Naive thymus-derived CD8-positive, alpha-beta T cell (primary cell): Measurements from ENCODE around the gene PAIP1. TPM values are rescaled to one million over a fixed set of nuclear protein-coding genes. Genes with fewer than 3 reads are reported as not detected.
A peak's percentile ranks its signal among the peaks of the same experiment; 100 is the strongest.
"Not testable (repeated sequence)": the region's sequence is repeated elsewhere in the genome, so short reads cannot be mapped to it uniquely, and the experiment has no call there.

ENCODE experiments used
- ATAC-seq, 2 donors: fragments of 150-1000 bp; cut with Tn5 transposase in 1 of 2; sonication (Bioruptor Pico), chemical (Tn5 transposase) in 1 of 2; 1 replicate in 1 of 2; 2 replicates in 1 of 2; pipeline ENCODE4 v1.10.0; 2021; ENCODE audit warnings: mild to moderate bottlenecking in 2 of 2, moderate library complexity in 2 of 2
- POLR2A ChIA-PET: fragments of 350-600 bp; sonication (Branson Sonifier 250); formaldehyde crosslinking; loops from one replicate; lab custom pipeline; 2021; ENCODE audit warnings: antibody characterized with exemption; lab: Charles Lee
- DNase-seq, 10 donors: peaks; one replicate each; pipeline versions ENCODE4 v3.0.0 to v3.0.0-alpha.2; 2020 to 2022
- H3K27ac Mint-ChIP-seq, 10 donors: one replicate each; pipeline ENCODE4 v1.8.0; 2020 to 2022; ENCODE audit warnings: mild to moderate bottlenecking in 10 of 10, mixed read lengths in 10 of 10, moderate library complexity in 4 of 10, inconsistent platforms in 1 of 10
- H3K27me3 Mint-ChIP-seq, 5 donors: one replicate each; pipeline ENCODE4 v1.8.0; 2021 to 2022; ENCODE audit warnings: mixed read lengths in 5 of 5
- H3K36me3 Mint-ChIP-seq, 3 donors: one replicate each; pipeline ENCODE4 v1.8.0; 2020 to 2022; ENCODE audit warnings: mixed read lengths in 3 of 3, mild to moderate bottlenecking in 2 of 3, inconsistent platforms in 1 of 3
- H3K4me1 Mint-ChIP-seq, 4 donors: one replicate each; pipeline ENCODE4 v1.8.0; 2021 to 2022; ENCODE audit warnings: mixed read lengths in 4 of 4
- H3K4me3 Mint-ChIP-seq, 10 donors: one replicate each; pipeline ENCODE4 v1.8.0; 2020 to 2022; ENCODE audit warnings: mild to moderate bottlenecking in 10 of 10, mixed read lengths in 10 of 10, moderate library complexity in 6 of 10, inconsistent platforms in 1 of 10
- H3K9me3 Mint-ChIP-seq, 9 donors: one replicate each; pipeline ENCODE4 v1.8.0; 2020 to 2022; ENCODE audit warnings: mixed read lengths in 9 of 9, mild to moderate bottlenecking in 3 of 9, inconsistent platforms in 1 of 9, moderate library complexity in 1 of 9
- polyA plus RNA-seq, 3 donors: library from polyadenylated mRNA; unstranded; fragments of 300-500 nt; fragmentation: Illumina TruSeq; gene quantifications; one replicate each; pipeline ENCODE4 v1.2.3, GENCODE V29; 2021
- total RNA-seq, 8 experiments: library from RNA in 2 of 8; stranded (reverse) in 2 of 8; gene quantifications; one replicate each; pipeline ENCODE4 v1.2.3 and lab custom pipeline; 2021 to 2026

Gene PAIP1, protein sequence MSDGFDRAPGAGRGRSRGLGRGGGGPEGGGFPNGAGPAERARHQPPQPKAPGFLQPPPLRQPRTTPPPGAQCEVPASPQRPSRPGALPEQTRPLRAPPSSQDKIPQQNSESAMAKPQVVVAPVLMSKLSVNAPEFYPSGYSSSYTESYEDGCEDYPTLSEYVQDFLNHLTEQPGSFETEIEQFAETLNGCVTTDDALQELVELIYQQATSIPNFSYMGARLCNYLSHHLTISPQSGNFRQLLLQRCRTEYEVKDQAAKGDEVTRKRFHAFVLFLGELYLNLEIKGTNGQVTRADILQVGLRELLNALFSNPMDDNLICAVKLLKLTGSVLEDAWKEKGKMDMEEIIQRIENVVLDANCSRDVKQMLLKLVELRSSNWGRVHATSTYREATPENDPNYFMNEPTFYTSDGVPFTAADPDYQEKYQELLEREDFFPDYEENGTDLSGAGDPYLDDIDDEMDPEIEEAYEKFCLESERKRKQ
- total RNA-seq (10 to 100 TPM; 36.2 to 37.7 TPM), polyA plus RNA-seq (10 to 100 TPM; 31.3 to 45.7 (median 32.5) TPM), total RNA-seq (lab: John Stamatoyannopoulos, UW) (31.7 to 77.7 (median 50.4) reads per million in 6 experiments)

DNA sequence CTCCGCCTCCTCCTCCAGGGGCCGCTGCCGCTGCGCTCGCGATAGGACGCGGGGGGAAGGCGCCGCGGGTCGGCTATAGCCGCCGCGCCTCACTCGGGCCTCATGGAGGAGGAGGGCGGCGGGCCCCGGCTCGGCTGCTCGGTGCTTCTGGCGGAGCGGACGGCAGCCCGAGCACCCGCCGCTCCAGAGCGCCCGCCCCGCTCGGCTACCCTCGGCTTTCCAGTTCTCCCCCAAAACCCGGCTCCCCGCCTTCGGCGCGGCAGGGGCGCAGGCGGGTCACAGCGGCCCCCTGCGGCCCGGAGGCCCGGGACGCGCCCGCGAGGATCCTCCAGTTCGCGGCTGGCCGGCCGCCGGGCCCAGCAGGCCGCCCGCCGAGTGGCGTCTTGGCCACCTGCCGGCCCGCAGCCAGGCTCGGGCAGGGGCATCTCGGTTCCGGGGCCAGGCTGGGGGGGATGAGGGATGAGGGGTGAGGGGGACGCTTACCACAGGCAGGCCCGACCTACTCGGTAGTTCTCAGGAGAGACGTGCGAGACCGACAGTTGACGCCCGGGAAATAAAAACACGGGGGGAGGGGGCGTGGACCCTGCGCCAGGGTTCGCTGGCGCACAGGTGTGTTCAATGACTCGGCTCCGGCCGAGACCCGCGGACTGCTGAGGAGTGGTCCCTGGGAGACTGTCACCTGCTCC lies at the start of gene PAIP1:
Gene PAIP1, minus strand, starts transcription at position 221 of the 686 bp plus-strand sequence. CDS start 231 bp downstream, outside the sequence.
- POLR2A ChIA-PET = interaction anchor here (0.7 to 6.3 kb wide), 11 partner anchors 12 to 564 kb away, joined by 3 to 76 read pairs (median 8); partner anchors contain the start of genes HMGCS1, NNT, TMEM267 and ZNF131
- DNase-seq = peak; percentile 75 to 91 (median 81)

DNA sequence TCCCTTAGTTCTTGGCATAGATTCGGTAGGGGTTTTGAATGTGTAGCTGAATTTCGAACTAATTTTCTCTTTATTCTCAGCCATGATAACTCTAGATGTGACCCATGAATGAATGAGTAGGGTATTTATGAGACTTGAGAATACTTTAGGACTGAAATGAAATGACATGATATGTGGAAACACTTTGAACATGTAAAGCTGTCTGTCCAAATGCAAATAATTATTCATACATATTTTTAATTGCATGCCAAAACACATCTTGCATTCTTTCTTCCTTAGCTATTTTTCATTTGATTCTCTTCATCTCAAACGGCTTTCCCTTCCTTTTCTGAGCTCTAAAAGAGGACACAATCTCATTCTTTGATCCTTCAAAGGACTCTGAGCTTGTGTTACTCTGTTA lies 49.5 kb upstream of the PAIP1 start:
- Mint-ChIP-seq H3K36me3 (peaks cover 0 to 45% (median 11%) of the 10 kb centered on the region in 3 donors), H3K27ac (peak overlapping the region in 4 of 10 donors; percentile 7 to 50 (median 23)), H3K4me3 (no peak overlapping the region), H3K9me3 (no peaks in the 10 kb centered on the region), H3K27me3 (no peaks in the 10 kb centered on the region), H3K4me1 (peaks cover 37 to 79% (median 64%) of the 10 kb centered on the region in 4 donors)
- no peak for DNase-seq
- POLR2A ChIA-PET = interaction anchor here (1.6 kb wide), 1 partner anchor 123 kb away, joined by 3 read pairs; the partner anchor contains the start of gene TMEM267
- ATAC-seq = no peak

More for the DNA sequence above, at the start of gene PAIP1:
- peak; percentile 80 to 84 for ATAC-seq
- peaks cover 2 to 9% (median 4%) of the 10 kb centered on the region in 5 donors for H3K27me3 Mint-ChIP-seq
- H3K9me3 Mint-ChIP-seq = no peaks in the 10 kb centered on the region
- H3K36me3 Mint-ChIP-seq = peaks cover 0 to 6% (median 0%) of the 10 kb centered on the region in 3 donors
- H3K27ac Mint-ChIP-seq = peak within 1 kb of the TSS; percentile 93 to 100 (median 98)
- H3K4me3 Mint-ChIP-seq = peak within 1 kb of the TSS in 9 of 10 donors; percentile 82 to 96 (median 93)
- H3K4me1 Mint-ChIP-seq = peaks cover 4 to 9% (median 6%) of the 10 kb centered on the region in 4 donors

DNA sequence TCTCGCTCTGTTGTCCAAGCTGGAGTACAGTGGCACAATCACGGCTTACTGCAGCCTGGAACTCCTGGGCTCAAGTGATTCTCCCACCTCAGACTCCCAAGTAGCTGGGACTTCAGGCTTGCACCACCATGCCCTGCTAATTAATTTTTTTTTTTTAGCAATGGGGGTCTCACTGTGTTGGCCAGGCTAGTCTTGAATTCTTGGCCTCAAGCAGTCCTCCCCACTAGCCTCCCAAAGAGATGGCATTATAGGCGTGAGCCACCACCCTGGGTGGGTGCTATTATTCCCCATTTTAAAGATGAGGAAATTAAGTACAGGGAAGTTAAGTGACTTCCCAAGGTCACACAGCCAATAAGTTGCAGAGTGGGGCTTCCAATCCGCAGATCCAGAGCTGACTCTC lies 47.8 kb upstream of the PAIP1 start:
- POLR2A ChIA-PET = interaction anchor here (0.6 to 4.3 kb wide), 3 partner anchors 47 to 586 kb away, joined by 3 to 66 read pairs (median 25); partner anchors contain the start of gene TMEM267
- ATAC-seq (no peak), DNase-seq (no peak)
- Mint-ChIP-seq H3K4me3 (peak overlapping the region in 9 of 10 donors; percentile 91 to 100 (median 94)), H3K27me3 (no peaks in the 10 kb centered on the region), H3K9me3 (no peaks in the 10 kb centered on the region), H3K27ac (peak overlapping the region in 6 of 10 donors; percentile 91 to 96 (median 94)), H3K36me3 (peaks cover 0 to 29% (median 11%) of the 10 kb centered on the region in 3 donors), H3K4me1 (peaks cover 33 to 70% (median 61%) of the 10 kb centered on the region in 4 donors)

DNA sequence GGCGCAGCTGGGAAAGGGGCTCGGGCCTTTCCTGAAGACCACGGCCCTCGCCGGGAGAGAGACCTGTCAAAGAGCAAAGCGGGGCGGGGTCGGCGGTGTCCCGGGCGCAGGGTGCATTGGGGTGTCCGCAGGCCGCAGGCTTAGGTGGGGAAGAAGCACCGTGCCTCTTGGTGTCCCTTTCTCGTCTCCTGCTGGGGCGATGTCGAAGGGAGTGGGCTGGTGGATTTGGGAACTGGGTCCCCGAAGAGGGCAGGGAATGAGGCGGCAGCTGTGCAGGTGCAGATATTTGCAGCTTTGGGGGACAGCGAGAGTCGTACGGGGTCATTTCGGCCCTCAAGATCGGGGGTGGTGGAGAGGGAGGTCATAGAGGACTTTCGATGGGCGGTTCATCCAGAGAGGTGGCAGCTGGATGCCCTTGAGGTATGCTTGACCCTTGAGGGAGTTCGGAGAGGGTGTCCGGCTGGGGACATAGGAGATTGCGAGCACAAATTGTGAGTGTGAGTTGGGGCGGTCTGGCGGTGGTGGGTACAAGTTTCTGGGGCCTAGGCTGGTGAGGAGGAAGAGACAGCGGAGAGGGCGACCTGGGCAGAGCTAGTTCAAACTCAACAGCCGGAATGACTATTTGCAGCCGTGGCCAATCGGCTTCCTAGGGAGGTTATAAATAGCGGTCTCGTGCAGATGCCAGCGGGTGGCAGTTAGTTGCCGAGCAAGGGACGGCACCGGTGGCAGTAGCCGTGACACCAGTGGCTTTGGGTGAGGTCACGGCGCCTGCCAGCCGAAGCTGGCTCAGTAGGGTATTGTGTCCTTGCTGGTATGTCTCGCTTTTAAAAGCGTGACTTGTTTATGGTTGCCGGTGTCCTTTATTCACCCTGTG lies 46.7 kb upstream of the PAIP1 start:
- Mint-ChIP-seq H3K27ac (peak overlapping the region; percentile 91 to 98 (median 94)), H3K4me3 (peak overlapping the region; percentile 91 to 100 (median 94)), H3K9me3 (no peaks in the 10 kb centered on the region), H3K4me1 (peaks cover 31 to 70% (median 58%) of the 10 kb centered on the region in 4 donors), H3K27me3 (no peaks in the 10 kb centered on the region), H3K36me3 (peaks cover 0 to 21% (median 11%) of the 10 kb centered on the region in 3 donors)
- POLR2A ChIA-PET = interaction anchor here (0.5 to 4.3 kb wide), 22 partner anchors 27 to 1699 kb away, joined by 3 to 66 read pairs (median 4); partner anchors contain the start of genes C5orf34, HMGCS1, RIMOC1 and TMEM267
- ATAC-seq = peak; percentile 72 to 73
- peak; percentile 44 to 85 (median 63) for DNase-seq

DNA sequence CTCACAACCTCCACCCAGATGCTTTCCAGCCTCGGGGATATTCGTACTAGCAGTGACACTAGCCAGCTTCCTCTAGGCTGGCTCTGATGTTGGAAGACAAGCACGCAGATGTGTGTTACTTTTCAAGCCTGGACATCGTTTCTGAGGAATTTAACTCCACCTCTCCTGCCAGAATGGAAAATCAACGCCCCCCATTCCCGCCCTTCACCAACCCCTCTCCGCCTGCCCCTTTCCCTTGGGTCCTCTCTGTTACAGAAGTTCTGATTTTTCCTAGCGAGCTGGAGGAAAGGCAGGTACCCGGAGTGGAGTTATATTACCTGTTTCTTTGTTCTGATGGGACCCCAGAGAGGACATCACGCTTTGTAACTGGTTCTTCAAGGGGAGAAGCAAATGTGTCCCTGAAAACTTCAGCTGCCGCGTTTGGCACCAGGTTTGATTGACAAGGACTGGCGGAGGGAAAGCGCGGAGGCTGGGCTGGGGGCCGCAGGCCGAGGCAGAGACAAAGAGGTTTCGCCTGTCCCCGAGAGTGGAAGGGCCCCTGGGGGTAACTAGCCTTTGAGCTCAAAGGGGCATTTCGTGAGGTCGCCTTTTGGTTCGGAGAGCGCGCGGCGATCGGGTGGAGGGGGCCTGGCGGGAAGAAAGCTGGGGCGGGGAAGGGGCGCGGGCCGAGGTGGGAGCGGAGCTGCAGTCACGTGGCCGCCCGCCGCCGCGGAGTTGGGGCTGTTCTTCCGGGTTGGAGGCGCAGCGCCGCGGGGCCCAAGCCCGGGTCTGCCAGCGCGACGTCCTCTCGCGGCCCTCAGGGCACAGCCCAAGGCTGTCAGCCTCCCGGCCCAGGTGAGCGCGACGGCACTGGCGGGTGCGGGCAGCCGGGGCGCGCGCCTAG lies 45.8 kb upstream of the PAIP1 start, which contains the start of gene NNT:
Gene NNT, plus strand, starts transcription at position 720 of the 883 bp plus-strand sequence. CDS start 6,016 bp downstream, outside the sequence.
- peaks cover 30 to 70% (median 55%) of the 10 kb centered on the region in 4 donors for H3K4me1 Mint-ChIP-seq
- H3K27me3 Mint-ChIP-seq = no peaks in the 10 kb centered on the region
- POLR2A ChIA-PET = interaction anchor here (0.6 to 4.3 kb wide), 24 partner anchors 11 to 1699 kb away, joined by 3 to 66 read pairs (median 4); partner anchors contain the start of genes C5orf34, HMGCS1, RIMOC1 and TMEM267
- peaks cover 3 to 19% (median 11%) of the 10 kb centered on the region in 3 donors for H3K36me3 Mint-ChIP-seq
- DNase-seq = peak; percentile 67 to 86 (median 76)
- no peaks in the 10 kb centered on the region for H3K9me3 Mint-ChIP-seq
- peak; percentile 79 to 85 for ATAC-seq
- H3K27ac Mint-ChIP-seq = peak within 1 kb of the TSS; percentile 91 to 98 (median 94)
- peak within 1 kb of the TSS; percentile 91 to 100 (median 94) for H3K4me3 Mint-ChIP-seq

DNA sequence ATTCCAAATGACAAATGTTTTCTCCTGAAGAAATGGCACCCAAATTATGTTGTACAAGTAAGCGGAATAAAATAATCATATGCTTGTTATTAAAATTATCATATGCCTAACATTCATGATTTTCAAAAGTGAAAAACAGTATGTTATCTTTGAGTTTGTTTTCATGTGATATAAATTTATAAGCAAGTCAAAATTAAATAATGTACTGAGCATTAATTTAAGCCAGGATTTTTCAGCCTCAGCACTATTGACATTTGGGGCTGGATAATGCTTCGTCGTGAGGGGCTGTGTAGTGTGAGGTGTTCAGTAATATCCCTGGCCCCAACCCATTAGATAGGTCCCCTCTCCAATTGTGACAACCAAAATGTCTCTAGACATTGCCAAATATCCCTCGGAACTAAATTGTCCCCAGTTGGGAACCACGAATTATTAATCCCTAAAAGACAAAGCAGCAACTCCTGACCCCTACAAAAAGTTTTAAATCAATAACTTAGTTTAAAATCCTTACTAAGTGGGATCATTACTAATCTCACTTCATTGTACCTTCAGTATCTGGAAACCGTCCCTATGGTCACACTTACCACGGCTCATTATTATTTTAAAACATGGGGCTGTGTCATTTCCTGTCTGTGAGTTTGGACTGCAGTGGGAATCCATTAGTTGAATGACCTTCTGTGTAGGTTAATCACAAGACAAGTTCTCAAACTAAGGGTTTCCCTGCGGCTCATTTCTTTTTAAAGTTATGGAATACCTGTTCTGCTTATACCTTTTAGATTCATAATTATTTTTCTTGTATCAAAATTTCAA lies 44.8 kb upstream of the PAIP1 start:
- POLR2A ChIA-PET = interaction anchor here (0.6 to 4.3 kb wide), 10 partner anchors 44 to 651 kb away, joined by 3 to 66 read pairs (median 10); partner anchors contain the start of genes C5orf34, TMEM267 and ZNF131
- Mint-ChIP-seq H3K27ac (peak overlapping the region; percentile 44 to 97 (median 94)), H3K27me3 (no peaks in the 10 kb centered on the region), H3K4me3 (peak overlapping the region; percentile 54 to 100 (median 92)), H3K36me3 (peaks cover 4 to 13% (median 6%) of the 10 kb centered on the region in 3 donors), H3K4me1 (peaks cover 28 to 63% (median 50%) of the 10 kb centered on the region in 4 donors), H3K9me3 (no peaks in the 10 kb centered on the region)
- no peak for DNase-seq
- no peak for ATAC-seq

DNA sequence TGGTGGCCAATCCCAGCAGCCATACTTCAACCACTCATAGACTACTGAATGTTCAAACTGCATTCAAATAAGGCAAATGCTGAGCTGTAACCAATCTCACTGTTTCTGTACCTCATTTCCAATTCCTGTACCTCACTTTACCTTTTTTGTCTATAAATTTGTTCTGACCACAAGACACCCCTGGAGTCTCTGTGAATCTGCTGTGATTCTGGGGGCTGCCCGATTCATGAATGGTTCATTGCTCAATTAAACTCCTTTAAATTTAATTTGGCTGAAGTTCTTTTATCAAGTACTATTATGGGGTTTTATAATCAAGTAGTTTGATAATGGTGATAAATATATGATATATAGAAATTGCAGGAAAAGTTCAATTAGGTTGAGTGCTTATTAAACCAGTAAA lies 42.0 kb upstream of the PAIP1 start:
- ATAC-seq, H3K27ac Mint-ChIP-seq, H3K36me3 Mint-ChIP-seq, H3K9me3 Mint-ChIP-seq, H3K27me3 Mint-ChIP-seq, DNase-seq, H3K4me3 Mint-ChIP-seq, POLR2A ChIA-PET: not testable (repeated sequence)
- H3K4me1 Mint-ChIP-seq = peaks cover 19 to 42% (median 28%) of the 10 kb centered on the region in 4 donors

DNA sequence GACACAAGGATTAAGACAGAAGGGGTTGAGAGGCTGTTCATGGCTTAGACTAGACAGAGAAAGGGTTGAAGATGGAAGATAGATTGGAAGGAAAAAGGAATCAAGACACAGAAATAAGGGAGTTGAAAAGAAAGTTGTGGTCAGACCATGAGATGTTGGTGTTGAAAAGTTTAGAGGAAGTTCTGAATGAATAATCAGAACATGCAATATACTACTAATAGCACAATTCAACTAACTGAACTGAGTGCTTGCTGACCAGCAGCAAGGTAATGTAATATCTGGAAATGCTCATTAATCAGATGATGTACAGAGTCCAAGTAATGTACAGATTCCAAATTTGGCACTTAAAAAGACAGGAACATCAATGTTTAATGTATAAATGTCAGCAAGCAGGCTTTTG lies 35.5 kb upstream of the PAIP1 start:
- no peak overlapping the region for H3K27ac Mint-ChIP-seq
- ATAC-seq (no peak), DNase-seq (no peak)
- peaks cover 0 to 4% (median 3%) of the 10 kb centered on the region in 3 donors for H3K36me3 Mint-ChIP-seq
- H3K4me3 Mint-ChIP-seq = no peak overlapping the region
- H3K9me3 Mint-ChIP-seq = no peaks in the 10 kb centered on the region
- POLR2A ChIA-PET = no interaction called here
- H3K27me3 Mint-ChIP-seq = no peaks in the 10 kb centered on the region
- H3K4me1 Mint-ChIP-seq = peaks cover 0 to under 1% (median 0%) of the 10 kb centered on the region in 4 donors

DNA sequence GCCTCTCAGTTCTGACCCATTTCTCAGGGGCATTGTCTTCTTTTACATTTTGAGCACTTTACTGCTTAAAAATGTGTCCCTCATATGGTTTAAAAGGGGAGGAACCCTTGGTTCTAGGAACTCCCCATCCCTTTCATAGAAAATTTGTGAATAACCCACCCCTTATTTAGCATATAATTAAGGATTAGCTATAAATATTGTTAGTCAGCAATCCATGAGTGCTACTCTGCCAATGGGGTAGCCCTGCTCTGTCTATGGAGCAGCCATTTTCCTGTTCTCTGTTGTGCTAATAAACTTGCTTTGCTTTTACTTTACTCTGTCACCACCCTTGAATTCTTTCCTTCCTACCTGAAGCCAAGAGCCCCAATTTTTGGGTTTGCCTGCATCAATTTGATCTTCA lies 33.8 kb upstream of the PAIP1 start:
- no peak for ATAC-seq
- no peak overlapping the region for H3K4me3 Mint-ChIP-seq
- no peaks in the 10 kb centered on the region for H3K9me3 Mint-ChIP-seq
- POLR2A ChIA-PET = no interaction called here
- H3K4me1 Mint-ChIP-seq = no peaks in the 10 kb centered on the region
- peaks cover 0 to 3% (median 2%) of the 10 kb centered on the region in 3 donors for H3K36me3 Mint-ChIP-seq
- H3K27ac Mint-ChIP-seq = no peak overlapping the region
- DNase-seq = no peak
- H3K27me3 Mint-ChIP-seq = no peaks in the 10 kb centered on the region

DNA sequence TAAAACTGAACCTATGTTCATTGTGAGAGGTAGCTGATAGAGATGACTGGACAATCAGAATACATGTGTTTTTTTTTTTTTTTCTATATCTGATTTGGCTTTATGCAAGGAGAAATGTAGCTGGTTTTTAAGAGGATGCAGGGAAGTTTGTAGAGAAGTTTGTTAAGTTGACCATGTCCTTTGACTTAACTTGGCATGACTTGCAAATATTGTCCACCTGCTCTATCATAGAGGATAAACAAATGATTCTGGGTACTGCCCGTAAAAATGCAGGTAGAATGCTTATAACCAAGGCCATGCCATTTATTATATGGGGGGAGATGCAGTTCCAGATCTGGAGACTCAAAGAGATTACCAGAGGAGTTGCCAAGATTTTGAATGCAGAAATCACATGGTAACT lies 32.4 kb upstream of the PAIP1 start:
- Mint-ChIP-seq H3K27me3 (no peaks in the 10 kb centered on the region), H3K36me3 (peaks cover 0 to 3% (median 2%) of the 10 kb centered on the region in 3 donors), H3K27ac (no peak overlapping the region), H3K4me1 (peaks cover 0 to 2% (median 0%) of the 10 kb centered on the region in 4 donors), H3K4me3 (no peak overlapping the region), H3K9me3 (no peaks in the 10 kb centered on the region)
- ATAC-seq (no peak), DNase-seq (no peak)
- POLR2A ChIA-PET = no interaction called here
